BJ (cell line): ENCODE data around the gene CSE1L. TPM values are rescaled to one million over a fixed set of nuclear protein-coding genes. Genes with fewer than 3 reads are reported as not detected.

Experiments used
- CTCF ChIA-PET: fragments of 350-600 bp; formaldehyde crosslinking; extraction: SDS; loops from one replicate; lab custom pipeline; 2021; ENCODE audit warnings: antibody characterized with exemption, inconsistent platforms; lab: Yijun Ruan, JAX
- POLR2A ChIA-PET: fragments of 300-600 bp; sonication (Branson Sonifier 250); formaldehyde crosslinking; extraction: SDS; loops from one replicate; lab custom pipeline; 2021; ENCODE audit warnings: antibody characterized with exemption; lab: Charles Lee
- DNase-seq: peaks from one replicate; pipeline ENCODE4 v3.0.0-alpha.2; 2011; ENCODE audit warnings: low read depth
- H3K27me3 ChIP-seq: 2 replicates; pipeline ENCODE4 v1.6.0; 2011; ENCODE audit warnings: low read length; ENCODE audit not compliant: control insufficient read depth, insufficient read depth
- H3K36me3 ChIP-seq: 2 replicates; pipeline ENCODE4 v1.5.1; 2011; ENCODE audit warnings: low read length; ENCODE audit not compliant: control insufficient read depth, insufficient read depth
- H3K4me3 ChIP-seq: 2 replicates; pipeline ENCODE4 v1.5.1; 2011; ENCODE audit warnings: low read depth, mild to moderate bottlenecking, control low read depth, low read length
- polyA minus RNA-seq: library from RNA; depleted of rRNA, polyadenylated mRNA; stranded (reverse); fragments of >200 nt; gene quantifications from 2 replicates; pipeline ENCODE4 v1.2.3, GENCODE V29; 2011; rRNA and poly(A)+ RNA removed
- polyA plus RNA-seq: library from polyadenylated mRNA; depleted of rRNA; stranded (reverse); fragments of >200 nt; gene quantifications from 2 replicates; pipeline ENCODE4 v1.2.3, GENCODE V29; 2011; rRNA removed
- TF ChIP-seq, protein P1 (sequence below): IDR thresholded peaks from 2 replicates; pipeline ENCODE4 v1.5.1; 2011; ENCODE audit warnings: low read depth, mild to moderate bottlenecking, control low read depth, inconsistent platforms, low read length, moderate library complexity; ENCODE audit not compliant: insufficient read depth

The CSE1L gene, protein sequence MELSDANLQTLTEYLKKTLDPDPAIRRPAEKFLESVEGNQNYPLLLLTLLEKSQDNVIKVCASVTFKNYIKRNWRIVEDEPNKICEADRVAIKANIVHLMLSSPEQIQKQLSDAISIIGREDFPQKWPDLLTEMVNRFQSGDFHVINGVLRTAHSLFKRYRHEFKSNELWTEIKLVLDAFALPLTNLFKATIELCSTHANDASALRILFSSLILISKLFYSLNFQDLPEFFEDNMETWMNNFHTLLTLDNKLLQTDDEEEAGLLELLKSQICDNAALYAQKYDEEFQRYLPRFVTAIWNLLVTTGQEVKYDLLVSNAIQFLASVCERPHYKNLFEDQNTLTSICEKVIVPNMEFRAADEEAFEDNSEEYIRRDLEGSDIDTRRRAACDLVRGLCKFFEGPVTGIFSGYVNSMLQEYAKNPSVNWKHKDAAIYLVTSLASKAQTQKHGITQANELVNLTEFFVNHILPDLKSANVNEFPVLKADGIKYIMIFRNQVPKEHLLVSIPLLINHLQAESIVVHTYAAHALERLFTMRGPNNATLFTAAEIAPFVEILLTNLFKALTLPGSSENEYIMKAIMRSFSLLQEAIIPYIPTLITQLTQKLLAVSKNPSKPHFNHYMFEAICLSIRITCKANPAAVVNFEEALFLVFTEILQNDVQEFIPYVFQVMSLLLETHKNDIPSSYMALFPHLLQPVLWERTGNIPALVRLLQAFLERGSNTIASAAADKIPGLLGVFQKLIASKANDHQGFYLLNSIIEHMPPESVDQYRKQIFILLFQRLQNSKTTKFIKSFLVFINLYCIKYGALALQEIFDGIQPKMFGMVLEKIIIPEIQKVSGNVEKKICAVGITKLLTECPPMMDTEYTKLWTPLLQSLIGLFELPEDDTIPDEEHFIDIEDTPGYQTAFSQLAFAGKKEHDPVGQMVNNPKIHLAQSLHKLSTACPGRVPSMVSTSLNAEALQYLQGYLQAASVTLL
- polyA plus RNA-seq: 21.7 and 44.4 TPM in 2 replicates
- polyA minus RNA-seq: 20.4 and 20.9 TPM in 2 replicates

DNA sequence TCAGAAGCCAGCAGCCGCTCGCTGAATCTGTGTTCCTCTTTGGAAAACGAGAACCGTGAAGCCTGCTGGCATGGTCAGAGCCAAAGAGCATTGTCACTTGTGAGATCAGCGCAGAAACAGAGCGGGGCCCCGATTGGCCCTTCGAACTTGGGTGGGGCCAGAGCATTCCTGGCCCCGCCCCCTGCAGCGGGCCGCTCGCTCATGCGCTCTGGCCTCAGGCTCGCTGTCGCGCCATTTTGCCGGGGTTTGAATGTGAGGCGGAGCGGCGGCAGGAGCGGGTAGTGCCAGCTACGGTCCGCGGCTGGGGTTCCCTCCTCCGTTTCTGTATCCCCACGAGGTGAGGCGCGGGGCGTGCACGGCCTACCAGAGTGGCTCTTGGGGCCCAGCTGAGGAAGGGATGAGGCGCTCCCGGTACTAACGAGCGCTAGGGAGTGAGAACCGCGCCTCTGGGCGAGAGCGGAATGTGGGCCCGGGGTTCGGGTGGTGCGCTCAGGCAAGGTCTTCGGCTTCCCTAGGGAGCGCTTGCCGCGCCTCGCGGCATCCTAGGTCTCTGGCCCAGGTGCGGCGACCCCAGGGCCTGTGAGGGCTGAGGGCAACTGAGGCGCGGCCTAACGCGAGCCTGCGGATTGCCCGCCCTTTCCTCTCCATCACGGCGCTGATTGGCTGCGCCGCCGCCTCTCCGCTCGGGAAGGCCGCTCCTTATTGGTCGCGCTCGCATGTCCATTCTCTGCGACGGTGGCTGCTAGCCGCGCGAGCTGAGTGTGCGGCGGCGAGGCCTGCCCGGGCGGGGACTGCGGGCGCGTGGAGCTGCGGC lies at the start of gene CSE1L:
Gene CSE1L (plus strand): TSS at position 226 of the 814 bp plus-strand sequence. CDS start 12,152 bp downstream, outside the sequence.
- peak; percentile 55 for DNase-seq
- TF ChIP-seq, protein P1, sequence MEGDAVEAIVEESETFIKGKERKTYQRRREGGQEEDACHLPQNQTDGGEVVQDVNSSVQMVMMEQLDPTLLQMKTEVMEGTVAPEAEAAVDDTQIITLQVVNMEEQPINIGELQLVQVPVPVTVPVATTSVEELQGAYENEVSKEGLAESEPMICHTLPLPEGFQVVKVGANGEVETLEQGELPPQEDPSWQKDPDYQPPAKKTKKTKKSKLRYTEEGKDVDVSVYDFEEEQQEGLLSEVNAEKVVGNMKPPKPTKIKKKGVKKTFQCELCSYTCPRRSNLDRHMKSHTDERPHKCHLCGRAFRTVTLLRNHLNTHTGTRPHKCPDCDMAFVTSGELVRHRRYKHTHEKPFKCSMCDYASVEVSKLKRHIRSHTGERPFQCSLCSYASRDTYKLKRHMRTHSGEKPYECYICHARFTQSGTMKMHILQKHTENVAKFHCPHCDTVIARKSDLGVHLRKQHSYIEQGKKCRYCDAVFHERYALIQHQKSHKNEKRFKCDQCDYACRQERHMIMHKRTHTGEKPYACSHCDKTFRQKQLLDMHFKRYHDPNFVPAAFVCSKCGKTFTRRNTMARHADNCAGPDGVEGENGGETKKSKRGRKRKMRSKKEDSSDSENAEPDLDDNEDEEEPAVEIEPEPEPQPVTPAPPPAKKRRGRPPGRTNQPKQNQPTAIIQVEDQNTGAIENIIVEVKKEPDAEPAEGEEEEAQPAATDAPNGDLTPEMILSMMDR: no peak
- Histone ChIP-seq H3K36me3 (no peaks in the 10 kb centered on the region), H3K4me3 (peak within 1 kb of the TSS; percentile 97), H3K27me3 (no peaks in the 10 kb centered on the region)
- ChIA-PET CTCF (interaction anchor here (0.7 to 1.5 kb wide), 3 partner anchors 10 to 426 kb away, joined by 3 to 5 read pairs (median 3); no protein-coding TSS in a partner anchor), POLR2A (interaction anchor here (0.6 kb wide), 1 partner anchor 1195 kb away, joined by 6 read pairs; no protein-coding TSS in a partner anchor)

DNA sequence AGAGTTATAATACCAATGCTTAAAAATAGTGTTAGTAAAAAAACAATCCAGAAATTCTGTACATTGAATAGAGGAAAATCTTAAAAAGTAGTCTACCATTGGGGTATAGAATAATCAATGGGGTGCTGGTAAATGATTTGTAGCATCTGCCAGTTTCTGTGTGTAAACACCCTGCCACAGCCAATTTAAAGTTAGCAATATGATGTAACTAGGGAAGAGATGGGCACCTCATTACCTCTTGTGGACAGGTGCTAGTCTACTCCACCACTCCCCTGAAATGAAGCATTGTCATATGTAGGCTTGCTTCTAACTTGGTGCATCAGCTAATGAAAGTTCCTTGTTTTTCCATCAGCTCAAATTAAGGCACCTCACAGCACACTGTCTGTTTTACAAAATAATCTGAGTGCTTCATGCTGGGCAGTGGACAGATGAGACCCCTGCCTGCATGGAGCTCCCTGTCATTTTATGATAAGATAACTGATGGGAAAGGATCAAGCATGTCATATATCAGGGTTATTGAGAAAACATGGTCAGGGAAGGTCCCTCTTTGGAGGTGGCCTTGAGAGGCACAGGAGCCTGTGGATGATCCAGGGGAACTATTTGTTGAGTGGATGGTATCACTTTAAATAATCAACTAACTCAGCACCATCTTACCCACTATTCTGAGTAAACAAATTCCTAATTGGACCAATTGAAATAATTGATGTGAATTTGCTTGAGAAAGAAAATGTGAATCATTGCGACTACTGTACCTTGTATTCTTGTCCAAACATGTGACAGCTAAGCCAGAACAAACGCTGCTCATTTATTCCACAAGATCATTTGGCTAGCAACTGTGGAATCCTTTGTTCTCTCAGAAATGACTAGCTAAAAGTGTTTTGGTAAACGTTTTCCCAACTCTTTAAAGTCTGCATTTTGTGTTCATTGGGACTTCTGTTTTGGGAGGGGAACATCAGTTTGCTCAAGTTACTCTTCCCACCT lies 45.9 kb upstream of the CSE1L start:
- ChIA-PET CTCF (interaction anchor here (1.7 kb wide), 1 partner anchor 12 kb away, joined by 5 read pairs; no protein-coding TSS in a partner anchor), POLR2A (no interaction called here)
- no peak overlapping the region for H3K4me3 ChIP-seq
- TF ChIP-seq, protein P1: no peak
- no peaks in the 10 kb centered on the region for H3K27me3 ChIP-seq
- no peak for DNase-seq
- peaks cover 14% of the 10 kb centered on the region for H3K36me3 ChIP-seq

DNA sequence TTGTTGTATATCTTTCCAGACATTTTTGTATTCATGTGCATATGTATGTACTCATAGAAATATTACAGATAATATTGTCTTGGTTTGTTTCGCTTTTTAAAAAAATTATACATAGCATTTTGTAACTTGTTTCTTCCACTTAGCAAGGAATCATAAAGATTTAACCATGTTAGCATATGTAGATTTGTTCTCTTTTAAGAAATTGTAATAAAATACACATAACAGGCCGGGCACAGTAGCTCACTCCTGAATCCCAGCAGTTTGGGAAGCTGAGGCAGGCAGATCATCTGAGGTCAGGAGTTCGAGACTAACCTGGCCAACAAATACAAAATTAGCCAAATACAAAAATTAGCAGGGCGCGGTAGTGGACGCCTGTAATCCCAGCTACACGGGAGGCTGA lies 44.4 kb upstream of the CSE1L start:
- ChIA-PET CTCF (interaction anchor here (1.3 kb wide), 1 partner anchor 27 kb away, joined by 7 read pairs; no protein-coding TSS in a partner anchor), POLR2A (no interaction called here)
- Histone ChIP-seq H3K36me3 (peaks cover 16% of the 10 kb centered on the region), H3K27me3 (no peaks in the 10 kb centered on the region), H3K4me3 (no peak overlapping the region)
- TF ChIP-seq, protein P1: no peak
- DNase-seq: no peak

DNA sequence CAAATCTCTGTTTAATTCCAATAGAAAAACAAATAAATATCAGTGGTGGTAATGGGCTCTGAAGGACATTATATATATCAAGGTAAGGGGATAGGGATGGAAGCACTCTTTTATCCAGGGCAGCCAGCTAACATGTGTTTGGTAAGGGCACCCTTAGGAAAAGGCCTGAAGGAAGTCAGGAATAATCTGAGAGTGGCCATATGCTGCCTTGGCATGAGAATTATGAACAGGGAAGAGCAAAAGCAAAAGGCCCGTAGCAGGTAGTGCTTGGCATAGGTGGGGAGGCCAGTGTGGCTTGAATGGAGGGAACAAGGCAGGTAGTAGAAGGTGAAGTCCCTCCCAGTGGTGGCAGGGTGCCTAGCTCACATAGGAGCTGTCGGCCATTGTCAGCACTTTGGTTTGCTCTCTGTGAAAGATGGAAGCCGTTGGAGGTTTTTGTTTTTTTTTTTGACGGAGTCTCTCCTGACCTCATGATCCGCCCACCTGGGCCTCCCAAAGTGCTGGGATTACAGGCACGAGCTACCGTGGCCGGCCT lies 39.6 kb upstream of the CSE1L start:
- ChIA-PET CTCF (no interaction called here), POLR2A (no interaction called here)
- no peak for DNase-seq
- Histone ChIP-seq H3K36me3 (peaks cover 10% of the 10 kb centered on the region), H3K4me3 (no peak overlapping the region), H3K27me3 (no peaks in the 10 kb centered on the region)
- TF ChIP-seq, protein P1: no peak
